Smooth muscle cell of the brain vasculature (primary cell): ENCODE measurements around the gene HIVEP2.

Source experiments
- DNase-seq: peaks from one replicate; pipeline ENCODE4 v3.0.0-alpha.2; 2012; ENCODE audit warnings: low read depth, low spot score

Gene HIVEP2

GRCh38 chr6:142706210-142706609 is 238.8 kb downstream of the HIVEP2 start:
- DNase-seq: no peak

- DNase-seq: no peak
These were observed 239.9 kb downstream of the HIVEP2 start for GRCh38 chr6:142705054-142705453.

- no peak for DNase-seq
These were observed 242.2 kb downstream of the HIVEP2 start for GRCh38 chr6:142702501-142703460.
